ENCODE data around the gene RPL38. TPM values are rescaled to one million over a fixed set of nuclear protein-coding genes. Genes with fewer than 3 reads are reported as not detected.

RPL38 gene
- polyA plus RNA-seq, 1 of the 3 experiments (the other 2 are of a cell fraction) = 4,154 TPM

- H4K20me1 ChIP-seq (ENCODE audit: insufficient read depth) = no peaks in the 10 kb centered on the region
- H3K9me3 ChIP-seq = no peaks in the 10 kb centered on the region
- no peak for TF ChIP-seq TAF1 (IDR thresholded peaks at IDR 0.05; ENCODE audit: borderline replicate concordance, low read depth, low read length)
- TF ChIP-seq GABPA (IDR thresholded peaks at IDR 0.05; ENCODE audit: low read depth) = no peak
- no peak for TF ChIP-seq NRF1 (IDR thresholded peaks at IDR 0.05; ENCODE audit: low read depth, low read length)
- no peak for TF ChIP-seq GATA2 (CRISPR knock-in tag; IDR thresholded peaks at IDR 0.05)
- TF ChIP-seq TEAD4 (IDR thresholded peaks at IDR 0.05; ENCODE audit: borderline replicate concordance, insufficient read depth) = no peak
- no peak for TF ChIP-seq USF2 (IDR thresholded peaks at IDR 0.05; ENCODE audit: borderline replicate concordance, low read depth, low read length)
- no peak for TF ChIP-seq EP300 (IDR thresholded peaks at IDR 0.05; ENCODE audit: borderline replicate concordance in 1 of 2, low read depth in 1 of 2, low read length in 1 of 2)
- TF ChIP-seq CTCF (IDR thresholded peaks at IDR 0.05) = no peak
- TF ChIP-seq SMC3 (IDR thresholded peaks at IDR 0.05; ENCODE audit: low read depth, low read length) = no peak
- no peak for TF ChIP-seq RFX5 (IDR thresholded peaks at IDR 0.05; ENCODE audit: low read length)
- no peak for TF ChIP-seq ZBTB33 (IDR thresholded peaks at IDR 0.05; ENCODE audit: borderline replicate concordance, low read depth)
- TF ChIP-seq IRF3 (IDR thresholded peaks at IDR 0.05; ENCODE audit: low read depth, low read length) = no peak
- TF ChIP-seq EZH2phosphoT487 (IDR thresholded peaks at IDR 0.05; ENCODE audit: borderline replicate concordance, low read depth) = no peak
- no peak for TF ChIP-seq RAD21 (IDR thresholded peaks at IDR 0.05; ENCODE audit: low read length)
- TF ChIP-seq TCF12 (IDR thresholded peaks at IDR 0.05) = no peak
- TF ChIP-seq SIN3A (IDR thresholded peaks at IDR 0.05; ENCODE audit: borderline replicate concordance, low read depth, low read length) = no peak
- TF ChIP-seq YY1 (IDR thresholded peaks at IDR 0.05; ENCODE audit: low read depth) = no peak
- no peak for TF ChIP-seq MAX (IDR thresholded peaks at IDR 0.05; ENCODE audit: low read depth)
- TF ChIP-seq PBX3 (IDR thresholded peaks at IDR 0.05) = no peak
- DNase-seq = no peak
- WGBS (ENCODE audit: low lambda C conversion rate) = 89% methylated on average over 17 of the region's 17 CpGs
- H3K36me3 ChIP-seq (replicated peaks in 1 of 2; ENCODE audit: control insufficient read depth in 1 of 2, insufficient read depth in 2 of 2, low read length in 1 of 2) = no peaks in the 10 kb centered on the region
- no peak overlapping the region for H3K4me2 ChIP-seq
- no peaks in the 10 kb centered on the region for H3K79me2 ChIP-seq (ENCODE audit: insufficient read depth)
- no peak overlapping the region for H3K4me3 ChIP-seq (ENCODE audit: low read depth in 2 of 2, low read length in 1 of 2)
- no peak overlapping the region for H3K9ac ChIP-seq
- POLR2A ChIA-PET = interaction anchor here (0.7 kb wide), 1 partner anchor 9 kb away, joined by 3 read pairs; no protein-coding TSS in a partner anchor
- H3K4me1 ChIP-seq (ENCODE audit: control insufficient read depth in 1 of 2, insufficient read depth in 2 of 2, low read depth in 1 of 2, low read length in 1 of 2) = peaks cover 0 to 8% of the 10 kb centered on the region in 2 experiments; a peak in 1 of 4 replicates
- H2AFZ ChIP-seq (ENCODE audit: low read depth) = no peak overlapping the region
- H3K9me2 ChIP-seq = no peaks in the 10 kb centered on the region
- H3F3A ChIP-seq (replicated peaks; ENCODE audit: insufficient read depth) = no peaks in the 10 kb centered on the region
- H3K27me3 ChIP-seq (ENCODE audit: insufficient read depth) = no peaks in the 10 kb centered on the region
- no peak overlapping the region for H3K27ac ChIP-seq (ENCODE audit: low read depth in 2 of 2, low read length in 1 of 2)
- CTCF ChIA-PET = interaction anchor here (0.8 to 2.2 kb wide), 8 partner anchors 11 to 136 kb away, joined by 3 to 7 read pairs (median 3); no protein-coding TSS in a partner anchor
These were observed 28.7 kb downstream of the RPL38 start for GRCh38 chr17:74231928-74232907.

Data from SK-N-SH (cell line).